ENCODE results near the gene AZI2. TPM values are rescaled to one million over a fixed set of nuclear protein-coding genes. Genes with fewer than 3 reads are reported as not detected.

Gene AZI2
- total RNA-seq, 1 donor from 2014 or later = 59.4 TPM

DNA sequence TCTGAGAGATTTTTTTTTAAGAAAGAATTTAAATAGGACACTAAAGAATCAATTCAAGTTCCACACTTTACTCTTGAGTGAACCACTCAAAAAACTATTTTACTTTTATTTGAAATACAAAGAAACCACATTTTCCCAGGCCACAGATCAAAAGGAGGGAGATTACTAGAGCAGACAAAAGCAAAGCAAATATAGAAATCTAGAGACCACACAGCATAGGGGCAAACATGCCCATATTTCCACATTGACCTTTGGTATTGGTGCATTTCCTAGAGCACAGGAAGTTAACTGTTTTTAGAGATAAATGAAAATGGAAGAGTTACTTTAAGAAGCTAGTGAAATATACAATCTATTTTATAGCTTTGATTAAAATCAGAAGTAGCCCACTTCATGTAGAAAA lies 27.6 kb downstream of the AZI2 start:
- Mint-ChIP-seq H3K9me3 (no peaks in the 10 kb centered on the region), H3K4me3 (no peak overlapping the region), H3K36me3 (peaks cover 4% of the 10 kb centered on the region), H3K27ac (no peak overlapping the region), H3K27me3 (no peaks in the 10 kb centered on the region), H3K4me1 (ENCODE audit: unreplicated experiment) (no peaks in the 10 kb centered on the region)
- TF ChIP-seq, protein P1, sequence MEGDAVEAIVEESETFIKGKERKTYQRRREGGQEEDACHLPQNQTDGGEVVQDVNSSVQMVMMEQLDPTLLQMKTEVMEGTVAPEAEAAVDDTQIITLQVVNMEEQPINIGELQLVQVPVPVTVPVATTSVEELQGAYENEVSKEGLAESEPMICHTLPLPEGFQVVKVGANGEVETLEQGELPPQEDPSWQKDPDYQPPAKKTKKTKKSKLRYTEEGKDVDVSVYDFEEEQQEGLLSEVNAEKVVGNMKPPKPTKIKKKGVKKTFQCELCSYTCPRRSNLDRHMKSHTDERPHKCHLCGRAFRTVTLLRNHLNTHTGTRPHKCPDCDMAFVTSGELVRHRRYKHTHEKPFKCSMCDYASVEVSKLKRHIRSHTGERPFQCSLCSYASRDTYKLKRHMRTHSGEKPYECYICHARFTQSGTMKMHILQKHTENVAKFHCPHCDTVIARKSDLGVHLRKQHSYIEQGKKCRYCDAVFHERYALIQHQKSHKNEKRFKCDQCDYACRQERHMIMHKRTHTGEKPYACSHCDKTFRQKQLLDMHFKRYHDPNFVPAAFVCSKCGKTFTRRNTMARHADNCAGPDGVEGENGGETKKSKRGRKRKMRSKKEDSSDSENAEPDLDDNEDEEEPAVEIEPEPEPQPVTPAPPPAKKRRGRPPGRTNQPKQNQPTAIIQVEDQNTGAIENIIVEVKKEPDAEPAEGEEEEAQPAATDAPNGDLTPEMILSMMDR (conservative IDR thresholded peaks at IDR 0.05) = no peak
- DNase-seq (ENCODE audit: extremely low spot score, unreplicated experiment) = no peak

DNA sequence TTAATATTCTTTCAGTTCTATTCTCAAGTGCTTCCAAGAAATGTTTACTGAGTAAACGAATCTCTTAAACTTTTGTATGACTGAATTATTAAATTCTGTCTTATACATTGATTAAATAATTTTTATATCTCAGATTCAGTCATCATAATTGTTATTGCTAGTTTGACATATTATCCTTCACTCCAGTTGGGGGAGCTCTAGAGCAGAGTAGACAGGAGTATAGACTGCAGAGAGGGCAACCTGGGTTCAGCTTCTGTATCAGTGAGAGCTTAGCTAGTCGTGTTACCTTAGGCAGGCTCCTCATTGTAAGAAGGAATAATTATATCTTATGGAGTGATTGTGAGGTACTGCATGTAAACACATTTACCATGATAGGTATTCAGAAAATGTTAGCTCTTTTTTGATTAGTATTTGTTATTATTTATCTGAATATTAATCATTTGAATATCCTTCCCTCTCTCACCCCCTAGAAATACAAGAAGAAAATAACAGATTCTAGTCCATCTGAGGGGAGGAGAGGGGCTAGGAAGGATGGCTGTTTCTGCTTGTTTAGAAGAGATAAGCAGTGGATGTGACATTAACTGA lies 31.1 kb downstream of the AZI2 start:
- DNase-seq (ENCODE audit: extremely low spot score, unreplicated experiment) = no peak
- no peaks in the 10 kb centered on the region for H3K27me3 Mint-ChIP-seq
- TF ChIP-seq, protein P1 (conservative IDR thresholded peaks at IDR 0.05) = peak; percentile 75
- H3K36me3 Mint-ChIP-seq = no peaks in the 10 kb centered on the region
- H3K9me3 Mint-ChIP-seq = no peaks in the 10 kb centered on the region
- no peak overlapping the region for H3K4me3 Mint-ChIP-seq
- no peak overlapping the region for H3K27ac Mint-ChIP-seq
- H3K4me1 Mint-ChIP-seq (ENCODE audit: unreplicated experiment) = no peaks in the 10 kb centered on the region

DNA sequence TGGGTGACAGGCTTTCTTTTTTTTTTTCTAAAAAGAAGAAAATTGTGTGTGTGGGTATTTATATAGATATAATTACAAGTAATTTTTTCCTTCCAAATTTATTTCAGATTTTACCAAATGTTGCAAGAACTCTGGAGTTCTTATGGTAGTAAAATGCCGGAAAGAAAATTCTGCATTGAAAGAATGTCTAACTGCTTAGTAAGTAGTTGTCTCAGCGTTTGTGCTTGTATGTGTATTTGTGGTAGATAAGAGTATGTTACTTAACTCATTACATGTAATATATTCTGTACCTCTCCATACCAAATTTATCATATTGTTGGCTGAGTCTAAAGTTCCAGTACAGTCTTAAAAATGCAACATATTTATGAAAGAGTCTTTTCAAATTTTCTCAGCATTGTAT lies 32.4 kb downstream of the AZI2 start:
- H3K27me3 Mint-ChIP-seq = no peaks in the 10 kb centered on the region
- no peaks in the 10 kb centered on the region for H3K9me3 Mint-ChIP-seq
- no peaks in the 10 kb centered on the region for H3K4me1 Mint-ChIP-seq (ENCODE audit: unreplicated experiment)
- TF ChIP-seq, protein P1 (conservative IDR thresholded peaks at IDR 0.05) = no peak
- no peak overlapping the region for H3K27ac Mint-ChIP-seq
- no peak overlapping the region for H3K4me3 Mint-ChIP-seq
- no peaks in the 10 kb centered on the region for H3K36me3 Mint-ChIP-seq
- DNase-seq (ENCODE audit: extremely low spot score, unreplicated experiment) = no peak

DNA sequence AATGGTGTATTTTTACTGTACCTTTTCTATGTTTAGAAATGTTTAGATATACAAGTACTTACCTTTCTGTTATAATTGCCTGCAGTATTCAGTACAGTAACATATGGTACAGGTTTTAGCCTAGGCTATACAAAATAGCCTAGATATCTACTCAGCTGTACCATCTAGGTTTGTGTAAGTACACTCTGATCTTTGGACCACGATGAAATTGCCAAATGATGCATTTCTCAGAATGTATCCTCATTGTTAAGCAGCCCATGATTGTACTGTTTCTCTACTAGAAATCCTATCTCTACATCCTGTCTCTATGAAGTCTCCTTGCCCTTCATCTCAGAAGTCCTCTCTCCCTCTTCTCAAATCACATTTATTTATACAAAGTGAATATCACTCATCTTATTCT lies 32.9 kb downstream of the AZI2 start:
- no peaks in the 10 kb centered on the region for H3K9me3 Mint-ChIP-seq
- no peak for DNase-seq (ENCODE audit: extremely low spot score, unreplicated experiment)
- H3K27ac Mint-ChIP-seq = no peak overlapping the region
- H3K27me3 Mint-ChIP-seq = no peaks in the 10 kb centered on the region
- no peaks in the 10 kb centered on the region for H3K4me1 Mint-ChIP-seq (ENCODE audit: unreplicated experiment)
- no peaks in the 10 kb centered on the region for H3K36me3 Mint-ChIP-seq
- H3K4me3 Mint-ChIP-seq = no peak overlapping the region
- TF ChIP-seq, protein P1 (conservative IDR thresholded peaks at IDR 0.05) = no peak

DNA sequence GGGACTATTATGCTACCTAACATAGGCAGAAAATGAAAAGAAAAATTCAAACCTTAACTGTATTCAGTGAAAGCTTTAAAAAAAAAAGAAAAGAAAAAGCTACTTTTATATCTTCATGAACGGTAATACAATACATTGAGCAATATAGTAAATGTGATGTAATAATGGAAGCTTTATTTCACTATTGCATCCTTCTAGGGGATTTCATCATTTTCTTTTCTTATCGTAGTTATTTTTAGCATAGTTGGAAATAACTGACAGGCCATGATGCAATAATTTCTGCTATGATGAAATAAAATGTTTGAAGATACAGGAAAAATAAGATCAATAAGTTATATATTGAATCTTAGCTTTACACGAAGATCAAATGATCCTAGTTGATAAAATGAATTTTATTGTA lies 40.4 kb downstream of the AZI2 start:
- Mint-ChIP-seq H3K27ac (no peak overlapping the region), H3K36me3 (no peaks in the 10 kb centered on the region), H3K4me1 (ENCODE audit: unreplicated experiment) (no peaks in the 10 kb centered on the region), H3K27me3 (no peaks in the 10 kb centered on the region), H3K4me3 (no peak overlapping the region), H3K9me3 (no peaks in the 10 kb centered on the region)
- TF ChIP-seq, protein P1 (conservative IDR thresholded peaks at IDR 0.05) = no peak
- no peak for DNase-seq (ENCODE audit: extremely low spot score, unreplicated experiment)

DNA sequence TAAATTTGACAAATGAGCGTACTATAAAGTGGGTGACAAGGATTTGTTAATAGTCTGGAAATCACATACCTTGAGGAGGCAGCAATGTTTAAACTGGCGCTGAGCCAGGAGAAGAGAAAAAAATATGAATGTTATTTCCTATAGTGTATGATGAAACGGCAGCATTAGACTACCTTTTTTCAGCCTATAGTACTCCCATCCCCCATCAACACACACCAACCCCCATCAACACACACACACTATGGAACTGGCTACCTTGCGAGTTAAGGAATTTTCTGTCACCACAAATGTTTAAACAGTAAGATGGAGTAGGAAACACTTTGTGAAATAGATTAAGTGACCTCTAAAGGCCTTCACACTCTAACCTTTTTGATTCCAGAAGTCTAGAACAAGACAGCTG lies 46.9 kb downstream of the AZI2 start:
- Mint-ChIP-seq H3K4me1 (ENCODE audit: unreplicated experiment) (no peaks in the 10 kb centered on the region), H3K4me3 (no peak overlapping the region), H3K27ac (no peak overlapping the region), H3K36me3 (peaks cover 3% of the 10 kb centered on the region), H3K9me3 (no peaks in the 10 kb centered on the region), H3K27me3 (no peaks in the 10 kb centered on the region)
- no peak for DNase-seq (ENCODE audit: extremely low spot score, unreplicated experiment)
- TF ChIP-seq, protein P1 (conservative IDR thresholded peaks at IDR 0.05) = no peak

All from type B pancreatic cell (in vitro differentiated cells).